ENCODE data around the gene THAP3.
A peak's percentile ranks its signal among the peaks of the same experiment; 100 is the strongest.

The THAP3 gene

DNA sequence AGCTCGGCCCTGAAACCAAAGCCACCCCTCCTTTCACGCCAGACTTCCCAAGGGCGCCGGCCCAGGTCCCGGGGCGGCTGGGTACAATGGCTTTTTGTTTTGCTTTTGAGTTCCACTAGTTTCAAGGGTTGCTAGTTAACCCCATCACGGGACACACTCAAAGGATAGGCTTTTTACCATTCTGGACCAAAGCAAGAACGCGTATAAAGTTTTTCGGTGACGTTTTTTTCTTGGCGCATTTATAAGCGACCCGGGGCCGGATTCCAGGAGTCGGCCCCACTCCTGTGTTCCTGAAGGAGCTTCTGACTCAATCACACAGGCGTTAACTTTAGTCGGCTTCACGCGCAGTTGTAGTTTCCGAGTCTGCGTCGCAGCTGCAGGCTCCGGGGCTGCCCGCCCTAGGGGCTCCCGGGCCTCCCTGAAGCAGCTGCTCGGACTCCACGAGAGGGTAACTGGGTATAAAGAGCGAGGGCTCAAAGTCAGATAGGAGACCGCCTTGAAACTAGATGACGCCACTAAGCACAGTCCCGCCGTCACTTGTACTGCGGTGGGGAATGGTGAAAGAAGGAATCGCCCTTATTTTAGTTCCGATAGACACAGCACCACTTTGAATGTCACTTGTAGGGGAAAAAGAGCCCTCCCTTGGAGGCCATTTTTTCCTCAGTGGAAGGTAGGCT is 21.3 kb upstream of the THAP3 start:
- TF ChIP-seq, protein P1, sequence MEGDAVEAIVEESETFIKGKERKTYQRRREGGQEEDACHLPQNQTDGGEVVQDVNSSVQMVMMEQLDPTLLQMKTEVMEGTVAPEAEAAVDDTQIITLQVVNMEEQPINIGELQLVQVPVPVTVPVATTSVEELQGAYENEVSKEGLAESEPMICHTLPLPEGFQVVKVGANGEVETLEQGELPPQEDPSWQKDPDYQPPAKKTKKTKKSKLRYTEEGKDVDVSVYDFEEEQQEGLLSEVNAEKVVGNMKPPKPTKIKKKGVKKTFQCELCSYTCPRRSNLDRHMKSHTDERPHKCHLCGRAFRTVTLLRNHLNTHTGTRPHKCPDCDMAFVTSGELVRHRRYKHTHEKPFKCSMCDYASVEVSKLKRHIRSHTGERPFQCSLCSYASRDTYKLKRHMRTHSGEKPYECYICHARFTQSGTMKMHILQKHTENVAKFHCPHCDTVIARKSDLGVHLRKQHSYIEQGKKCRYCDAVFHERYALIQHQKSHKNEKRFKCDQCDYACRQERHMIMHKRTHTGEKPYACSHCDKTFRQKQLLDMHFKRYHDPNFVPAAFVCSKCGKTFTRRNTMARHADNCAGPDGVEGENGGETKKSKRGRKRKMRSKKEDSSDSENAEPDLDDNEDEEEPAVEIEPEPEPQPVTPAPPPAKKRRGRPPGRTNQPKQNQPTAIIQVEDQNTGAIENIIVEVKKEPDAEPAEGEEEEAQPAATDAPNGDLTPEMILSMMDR (conservative IDR thresholded peaks at IDR 0.05), result no peak
- peak overlapping the region; percentile 86 for H3K27ac ChIP-seq

GRCh38 chr1:6603915-6604558 is 20.6 kb upstream of the THAP3 start:
- H3K27ac ChIP-seq, result no peak overlapping the region
- TF ChIP-seq, protein P1 (conservative IDR thresholded peaks at IDR 0.05), result no peak

DNA sequence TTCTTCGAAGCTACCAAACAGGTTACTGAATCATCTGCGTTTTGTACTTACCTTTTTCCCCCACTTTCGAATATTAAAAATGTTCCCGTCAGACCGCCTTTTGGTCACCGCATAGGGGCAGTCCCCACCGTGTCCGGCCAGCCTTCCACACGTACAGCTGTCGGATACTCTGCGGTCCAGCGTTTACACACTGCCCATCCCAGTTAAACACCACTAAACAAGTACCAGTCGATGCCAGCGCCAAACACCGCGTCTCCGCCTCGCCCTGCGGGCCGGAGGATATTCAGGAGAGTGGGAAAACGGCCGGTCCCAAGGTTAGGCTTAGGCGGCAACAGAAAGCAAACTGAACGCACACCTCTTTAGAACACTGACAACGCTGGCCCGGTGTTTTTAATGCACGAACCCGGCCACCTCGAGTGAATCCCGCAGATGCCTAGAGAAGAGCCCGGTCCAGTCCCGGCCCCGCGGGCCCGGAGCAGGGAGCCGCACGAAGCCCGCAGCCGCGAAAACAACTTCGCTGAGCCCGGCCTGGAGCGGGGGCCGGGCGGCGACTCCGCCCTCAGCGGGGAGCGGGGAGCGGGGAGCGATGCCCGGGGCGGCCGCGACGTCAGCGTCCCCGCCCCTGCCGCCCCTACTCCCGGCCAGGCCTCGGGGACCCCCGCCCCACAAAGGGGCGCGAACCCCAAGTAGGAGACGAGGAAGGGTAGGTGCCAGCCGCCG is 11.9 kb upstream of the THAP3 start:
- peak overlapping the region; percentile 89 for H3K27ac ChIP-seq
- TF ChIP-seq, protein P1 (conservative IDR thresholded peaks at IDR 0.05), result peak; percentile 8; the same call in 1 of the 2 replicates

DNA sequence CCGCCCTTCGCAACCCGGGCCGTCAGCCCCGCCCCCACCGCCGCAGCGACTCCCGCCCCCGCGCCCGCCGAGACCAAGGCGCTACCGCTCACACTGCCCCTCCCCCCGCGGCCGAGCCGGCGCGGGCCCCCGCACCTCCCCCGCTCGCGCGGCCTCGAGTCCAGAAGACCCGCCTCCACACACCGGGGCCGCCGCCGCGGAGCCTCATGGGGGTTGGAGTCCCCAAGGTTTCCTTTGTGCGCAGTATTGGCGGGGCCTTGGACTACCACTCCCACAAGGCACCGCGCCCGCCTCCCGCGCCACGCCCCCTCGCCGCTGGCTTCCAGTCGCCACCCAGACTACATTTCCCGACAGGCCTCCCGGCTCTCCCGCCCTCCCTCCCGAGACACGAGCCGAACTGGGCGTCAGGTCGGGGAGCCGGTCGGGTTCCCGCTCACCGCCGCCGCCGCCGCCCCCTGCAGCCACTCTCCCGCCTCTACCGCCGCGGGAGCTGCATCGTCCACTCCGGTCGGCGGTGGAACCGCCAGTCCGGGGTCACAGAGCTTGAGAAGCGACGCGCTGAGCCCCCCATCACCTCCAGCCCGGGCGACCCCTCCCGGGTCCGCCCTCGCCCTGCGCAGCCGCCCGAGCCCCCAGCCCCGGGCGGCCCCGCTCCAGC is 11.2 kb upstream of the THAP3 start, which contains the start of gene PHF13:
Gene PHF13, plus strand, starts transcription at position 371 of the 658 bp plus-strand sequence. CDS start 336 bp downstream, outside the sequence.
- TF ChIP-seq, protein P1 (conservative IDR thresholded peaks at IDR 0.05), result no peak
- H3K27ac ChIP-seq, result peak within 1 kb of the TSS; percentile 89

DNA sequence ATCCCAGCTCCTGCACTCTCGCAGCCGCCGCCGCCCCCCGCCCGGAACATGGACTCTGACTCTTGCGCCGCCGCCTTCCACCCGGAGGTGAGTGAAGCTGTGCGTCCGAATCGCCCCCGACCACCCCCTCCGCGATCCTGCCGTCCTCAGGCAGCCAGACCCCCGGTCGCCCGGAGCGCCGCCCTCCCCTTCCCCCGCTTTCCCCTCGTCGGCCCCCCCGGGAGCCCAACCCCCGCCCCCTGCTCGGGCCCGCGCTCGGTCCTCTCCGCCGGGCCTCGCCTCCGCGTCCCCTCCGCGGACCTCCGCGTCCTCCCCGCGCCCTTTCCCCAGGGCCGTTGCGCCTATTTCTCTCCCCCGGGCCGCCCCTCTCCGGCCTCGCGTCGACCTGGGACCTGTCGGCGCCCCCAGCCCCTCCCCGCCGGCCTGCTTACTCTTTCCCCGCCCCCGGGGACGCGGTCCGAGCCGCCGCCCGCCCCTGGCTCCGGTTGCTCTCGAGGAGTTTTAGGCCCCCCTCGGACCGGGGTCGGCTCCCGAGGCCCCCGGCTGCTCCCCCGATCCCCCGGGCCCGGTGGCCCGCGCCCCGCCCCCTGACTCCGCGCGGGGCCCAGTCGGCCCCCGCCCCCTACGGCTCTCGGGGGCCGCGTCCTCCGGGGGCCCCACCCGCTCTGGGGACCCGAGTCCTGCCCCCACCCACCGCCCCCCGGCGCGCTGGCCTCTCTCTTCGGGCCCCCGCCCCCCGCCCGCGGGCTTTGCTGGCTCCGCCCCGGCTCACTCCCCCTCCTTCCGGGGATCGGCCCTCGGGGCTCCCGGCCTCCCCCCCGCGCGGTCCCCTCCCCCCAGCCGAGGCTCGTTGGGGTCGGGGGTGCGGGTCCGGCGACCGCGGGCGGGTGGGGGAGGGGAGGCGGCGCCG is 10.4 kb upstream of the THAP3 start:
- TF ChIP-seq, protein P1 (conservative IDR thresholded peaks at IDR 0.05), result no peak
- peak overlapping the region; percentile 89 for H3K27ac ChIP-seq

- TF ChIP-seq, protein P1 (conservative IDR thresholded peaks at IDR 0.05), result no peak
Measured at GRCh38 chr1:6614929-6615785, 9.5 kb upstream of the THAP3 start.

More at GRCh38 chr1:6614929-6615785, 9.5 kb upstream of the THAP3 start:
- peak overlapping the region; percentile 89 for H3K27ac ChIP-seq

Measured in VCaP (cell line).